Small intestine (tissue), 7 donors: ENCODE data around the gene ADNP. TPM values are rescaled to one million over a fixed set of nuclear protein-coding genes. Genes with fewer than 3 reads are reported as not detected.

Experiments used
- DNase-seq, 2 donors: peaks; one replicate each; pipeline versions ENCODE4 v3.0.0 to v3.0.0-alpha.2; 2013
- FAIRE-seq: peaks from 2 replicates; lab custom pipeline; 2012; peaks lifted over from hg19 to GRCh38; lab: Jason Lieb, UNC
- H3K27ac ChIP-seq, 3 donors: one replicate each; pipeline ENCODE4 v1.5.1; 2013; ENCODE audit warnings: low read length in 2 of 3, mild to moderate bottlenecking in 2 of 3, control low read depth in 1 of 3, inconsistent platforms in 1 of 3, low read depth in 1 of 3, moderate library complexity in 1 of 3
- H3K27me3 ChIP-seq, 3 donors: one replicate each; pipeline ENCODE4 v1.6.1; 2013; ENCODE audit warnings: low read length in 3 of 3, inconsistent platforms in 1 of 3; ENCODE audit not compliant: control insufficient read depth in 3 of 3, insufficient read depth in 3 of 3
- H3K36me3 ChIP-seq, 3 donors: one replicate each; pipeline ENCODE4 v1.6.1; 2013; ENCODE audit warnings: low read length in 3 of 3, inconsistent platforms in 1 of 3, low read depth in 1 of 3, mild to moderate bottlenecking in 1 of 3, moderate library complexity in 1 of 3; ENCODE audit not compliant: control insufficient read depth in 3 of 3, insufficient read depth in 2 of 3
- H3K4me1 ChIP-seq, 3 donors: one replicate each; pipeline ENCODE4 v1.6.1; 2013; ENCODE audit warnings: low read length in 2 of 3, inconsistent platforms in 1 of 3, low read depth in 1 of 3, mild to moderate bottlenecking in 1 of 3, moderate library complexity in 1 of 3; ENCODE audit not compliant: control insufficient read depth in 3 of 3, insufficient read depth in 2 of 3
- H3K4me3 ChIP-seq, 3 donors: one replicate each; pipeline ENCODE4 v1.5.1; 2013; ENCODE audit warnings: low read length in 3 of 3, control low read depth in 1 of 3, inconsistent platforms in 1 of 3, low read depth in 1 of 3, mild to moderate bottlenecking in 1 of 3, moderate library complexity in 1 of 3
- H3K9me3 ChIP-seq, 2 donors: one replicate each; pipeline ENCODE4 v1.6.1; 2013; ENCODE audit warnings: low read depth in 1 of 2, low read length in 1 of 2; ENCODE audit not compliant: control insufficient read depth in 2 of 2, insufficient read depth in 1 of 2
- WGBS, 3 donors: extraction: QIAGEN DNeasy Blood & Tissue Kit; methylation state at CpG; one replicate each; pipeline ENCODE4 v1.1.7; 2013; 5-methylcytosine and 5-hydroxymethylcytosine counted together
- polyA plus RNA-seq, 4 donors: library from polyadenylated mRNA; stranded (reverse) in 3 of 4; unstranded in 1 of 4; fragments of 200-250 nt in 3 of 4; fragments of 120-200 nt in 1 of 4; gene quantifications; one replicate each; pipeline versions ENCODE4 v1.2.1 to v1.2.3, GENCODE V29; 2013
- donor health status: healthy with polysubstance abuse.
- donor health status: control.
- donor health status: control.
- donor health status: Bipolar disorder and iron deficiency.
- donor health status: healthy.

The ADNP gene
- polyA plus RNA-seq, 4 donors, result 24.9 to 65.8 (median 28.9) TPM

DNA sequence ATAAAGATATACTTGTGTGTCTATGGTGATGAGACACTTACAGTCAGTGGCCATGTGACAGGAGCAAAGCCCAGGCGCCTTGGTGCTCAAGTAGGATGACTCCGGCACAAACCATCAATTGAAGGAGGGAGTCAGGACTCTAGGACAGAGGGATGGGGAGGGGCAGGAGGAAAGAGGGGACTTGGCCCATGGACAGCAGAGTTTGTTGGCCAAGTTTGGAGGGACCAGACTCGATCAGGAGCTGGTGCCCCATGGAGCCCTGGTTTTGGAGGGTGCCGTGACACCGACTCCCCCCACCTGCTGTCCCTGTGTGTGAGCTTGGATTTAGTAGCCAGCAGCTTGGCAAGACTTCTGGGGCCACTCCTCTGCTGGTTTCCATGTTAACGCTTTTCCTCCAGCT lies 66.1 kb downstream of the ADNP start:
- no peaks in the 10 kb centered on the region for H3K9me3 ChIP-seq
- no peak overlapping the region for H3K27ac ChIP-seq
- H3K36me3 ChIP-seq, result peaks cover 0 to 2% (median 0%) of the 10 kb centered on the region in 3 donors
- no peak for FAIRE-seq
- no peak overlapping the region for H3K4me3 ChIP-seq
- peaks cover 0 to 5% (median 0%) of the 10 kb centered on the region in 3 donors for H3K4me1 ChIP-seq
- WGBS, 3 donors, result 90 to 93% (median 91%) methylated on average over 6 of the region's 6 CpGs
- no peaks in the 10 kb centered on the region for H3K27me3 ChIP-seq
- no peak for DNase-seq

GRCh38 chr20:50862546-50862945 lies 68.7 kb downstream of the ADNP start:
- Histone ChIP-seq H3K27ac (no peak overlapping the region), H3K36me3 (peaks cover 0 to 2% (median 0%) of the 10 kb centered on the region in 3 donors), H3K4me1 (no peaks in the 10 kb centered on the region), H3K4me3 (no peak overlapping the region), H3K9me3 (no peaks in the 10 kb centered on the region), H3K27me3 (no peaks in the 10 kb centered on the region)
- no peak for FAIRE-seq
- DNase-seq, result no peak
- WGBS, 3 donors, result 57 to 63% (median 61%) methylated on average over 3 of the region's 3 CpGs

DNA sequence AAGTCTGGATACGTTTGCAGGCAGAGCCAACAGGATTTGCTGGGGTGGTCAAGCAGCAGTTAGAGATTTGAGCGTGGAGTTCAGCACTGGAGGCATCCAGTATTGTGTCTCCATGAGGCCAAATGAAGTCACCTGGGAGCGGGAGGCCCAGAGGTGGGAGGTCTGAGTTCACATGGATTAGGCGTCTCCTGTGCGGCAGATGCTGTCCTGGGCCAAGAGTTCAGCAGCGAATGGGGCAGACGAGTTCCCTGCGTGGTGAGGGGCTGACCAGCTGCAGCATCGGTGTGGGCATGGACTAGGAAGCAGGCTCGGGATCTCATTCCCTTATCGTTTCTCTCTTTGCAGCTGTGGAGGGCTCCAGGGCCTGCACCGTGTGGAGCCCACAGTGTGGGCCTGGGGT lies 70.2 kb downstream of the ADNP start:
- H3K27me3 ChIP-seq, result no peaks in the 10 kb centered on the region
- FAIRE-seq (no peak), DNase-seq (no peak)
- peaks cover 0 to 8% (median 4%) of the 10 kb centered on the region in 3 donors for H3K4me1 ChIP-seq
- H3K27ac ChIP-seq, result no peak overlapping the region
- 87 to 94% (median 88%) methylated on average over 12 of the region's 12 CpGs for WGBS, 3 donors
- no peak overlapping the region for H3K4me3 ChIP-seq
- H3K36me3 ChIP-seq, result peaks cover 0 to 1% (median 0%) of the 10 kb centered on the region in 3 donors
- H3K9me3 ChIP-seq, result no peaks in the 10 kb centered on the region

DNA sequence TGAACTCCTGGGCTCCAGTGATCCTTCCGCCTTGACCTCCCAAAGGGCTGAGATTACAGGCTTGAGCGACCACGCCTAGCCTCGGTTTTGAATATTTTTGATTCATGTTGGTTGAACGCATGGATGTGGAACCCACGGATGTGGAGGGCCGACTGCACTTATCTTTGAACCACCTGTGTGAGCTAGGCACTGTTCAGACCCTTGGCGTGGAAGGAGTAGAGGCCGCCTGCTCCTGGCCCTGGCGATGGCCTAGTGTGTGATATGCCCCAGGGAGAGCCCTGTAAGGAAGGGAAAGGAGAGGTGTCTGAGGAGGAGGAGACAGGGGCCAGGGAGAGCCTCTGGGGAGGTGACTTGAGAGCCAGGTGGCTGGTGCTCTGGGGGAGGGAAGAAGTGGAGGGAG lies 72.1 kb downstream of the ADNP start:
- Histone ChIP-seq H3K4me3 (no peak overlapping the region), H3K36me3 (no peaks in the 10 kb centered on the region), H3K27me3 (no peaks in the 10 kb centered on the region), H3K4me1 (peaks cover 0 to 17% (median 6%) of the 10 kb centered on the region in 3 donors), H3K27ac (no peak overlapping the region), H3K9me3 (no peaks in the 10 kb centered on the region)
- FAIRE-seq (no peak), DNase-seq (no peak)
- 87 to 93% (median 92%) methylated on average over 10 of the region's 10 CpGs for WGBS, 3 donors

DNA sequence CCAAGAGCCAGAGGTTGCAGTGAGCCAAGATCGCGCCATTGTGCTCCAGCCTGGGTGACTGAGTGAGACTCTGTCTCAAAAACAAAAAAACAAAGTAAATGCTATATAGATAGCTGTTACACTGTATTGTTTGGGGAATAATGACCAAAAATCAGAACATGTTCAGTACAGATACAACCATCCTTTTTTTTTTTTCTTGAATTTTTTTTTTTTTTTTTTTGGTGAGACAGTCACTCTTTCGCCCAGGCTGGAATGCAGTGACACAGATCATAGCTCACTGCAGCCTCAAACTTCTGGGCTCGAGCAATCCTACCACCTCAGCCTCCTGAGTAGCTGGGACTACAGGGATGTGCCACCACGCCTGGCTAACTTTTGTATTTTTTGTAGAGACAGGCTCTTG lies 72.7 kb downstream of the ADNP start:
- WGBS, 3 donors, result 94 to 98% (median 96%) methylated on average over 5 of the region's 5 CpGs
- FAIRE-seq, result no peak

GRCh38 chr20:50857348-50857747 lies 73.9 kb downstream of the ADNP start:
- H3K9me3 ChIP-seq, result no peaks in the 10 kb centered on the region
- FAIRE-seq (no peak), DNase-seq (no peak)
- no peak overlapping the region for H3K27ac ChIP-seq
- no peaks in the 10 kb centered on the region for H3K27me3 ChIP-seq
- H3K4me3 ChIP-seq, result no peak overlapping the region
- no peaks in the 10 kb centered on the region for H3K36me3 ChIP-seq
- WGBS, 3 donors, result 78 to 93% (median 86%) methylated on average over 7 of the region's 7 CpGs
- peaks cover 0 to 17% (median 6%) of the 10 kb centered on the region in 3 donors for H3K4me1 ChIP-seq

More for the DNA sequence above, 72.7 kb downstream of the ADNP start:
- H3K27me3 ChIP-seq, result no peaks in the 10 kb centered on the region
- H3K27ac ChIP-seq, result no peak overlapping the region
- H3K4me1 ChIP-seq, result peaks cover 0 to 17% (median 6%) of the 10 kb centered on the region in 3 donors
- H3K4me3 ChIP-seq, result no peak overlapping the region
- no peak for DNase-seq
- H3K9me3 ChIP-seq, result no peaks in the 10 kb centered on the region
- H3K36me3 ChIP-seq, result no peaks in the 10 kb centered on the region

GRCh38 chr20:50856475-50857041 lies 74.7 kb downstream of the ADNP start:
- H3K4me1 ChIP-seq, result peaks cover 0 to 17% (median 6%) of the 10 kb centered on the region in 3 donors
- H3K27ac ChIP-seq, result no peak overlapping the region
- no peaks in the 10 kb centered on the region for H3K9me3 ChIP-seq
- WGBS, 3 donors, result 36 to 61% (median 53%) methylated on average over 5 of the region's 5 CpGs
- no peaks in the 10 kb centered on the region for H3K36me3 ChIP-seq
- DNase-seq, result no peak
- no peak for FAIRE-seq
- no peaks in the 10 kb centered on the region for H3K27me3 ChIP-seq
- no peak overlapping the region for H3K4me3 ChIP-seq

DNA sequence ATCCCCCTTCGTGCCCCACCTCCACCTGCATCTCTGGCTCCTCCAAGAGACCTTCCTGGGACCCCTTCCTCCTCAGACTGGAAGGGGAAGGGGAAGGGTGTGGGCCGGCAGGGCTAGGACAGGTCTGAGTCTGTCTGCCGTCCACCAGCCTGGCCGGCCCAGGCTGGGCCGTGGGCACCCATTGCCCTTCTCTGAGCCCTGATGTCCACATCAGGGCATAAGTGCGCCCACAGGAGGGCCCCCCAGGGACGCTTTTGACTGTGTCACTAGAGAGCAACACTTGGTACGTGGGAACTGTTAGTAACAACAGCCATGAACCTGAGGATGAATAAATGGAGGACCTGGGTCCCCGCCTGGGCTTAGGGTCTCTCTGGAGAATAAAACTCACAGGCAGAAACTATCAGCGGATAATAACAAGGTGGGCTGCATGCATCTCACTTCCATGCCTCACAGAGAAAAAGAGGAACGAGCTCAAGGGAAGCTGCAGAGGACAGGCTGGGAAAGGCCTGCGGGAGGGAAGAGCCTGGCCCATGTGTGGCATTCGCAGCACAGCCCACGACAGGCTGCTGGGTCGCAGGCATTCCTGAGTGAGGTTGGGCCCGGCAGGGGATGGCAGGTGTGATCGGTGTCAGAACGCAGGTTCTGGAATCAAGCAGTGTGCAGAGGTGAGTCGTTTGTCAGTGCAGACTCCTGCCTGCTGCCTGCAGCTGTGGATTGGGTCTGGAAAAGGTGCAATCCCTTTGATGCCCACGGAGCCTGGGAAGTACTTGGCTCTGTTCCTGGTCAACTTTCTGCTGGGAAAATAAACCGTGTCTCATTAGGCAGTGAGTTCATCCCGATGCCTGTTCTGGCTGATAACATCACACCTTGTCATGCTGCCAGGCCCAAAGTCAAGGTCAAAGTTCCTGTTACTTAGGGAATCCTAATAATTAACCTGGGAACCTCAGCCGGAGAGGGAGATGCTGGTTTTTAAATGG lies 75.5 kb downstream of the ADNP start:
- Histone ChIP-seq H3K9me3 (no peaks in the 10 kb centered on the region), H3K27ac (peak overlapping the region in 2 of 3 donors; percentile 12 to 51), H3K36me3 (no peaks in the 10 kb centered on the region), H3K27me3 (no peaks in the 10 kb centered on the region), H3K4me1 (peaks cover 0 to 17% (median 6%) of the 10 kb centered on the region in 3 donors), H3K4me3 (no peak overlapping the region)
- DNase-seq (peak; percentile 78 to 93), FAIRE-seq (no peak)
- WGBS, 3 donors, result 33 to 56% (median 47%) methylated on average over 23 of the region's 23 CpGs
